Trophoblast cell (in vitro differentiated cells and primary cell): ENCODE measurements around the gene TRPC6.
A peak's percentile ranks its signal among the peaks of the same experiment; 100 is the strongest.

ENCODE experiments used
- DNase-seq, 2 donors: peaks; one replicate each; pipeline ENCODE4 v3.0.0-alpha.2; 2016
- H2AFZ ChIP-seq: 2 replicates; pipeline ENCODE4 v1.6.1; 2013; ENCODE audit warnings: low read length, moderate library complexity, mild to moderate bottlenecking; ENCODE audit not compliant: insufficient read depth, poor library complexity
- H2AK5ac ChIP-seq: 2 replicates; pipeline ENCODE4 v1.6.1; 2013; ENCODE audit warnings: mild to moderate bottlenecking, low read length
- H2BK120ac ChIP-seq: 2 replicates; pipeline ENCODE4 v1.6.1; 2013; ENCODE audit warnings: low read length, mild to moderate bottlenecking, moderate library complexity; ENCODE audit not compliant: insufficient read depth, poor library complexity
- H2BK12ac ChIP-seq: 2 replicates; pipeline ENCODE4 v1.6.1; 2013; ENCODE audit warnings: mild to moderate bottlenecking, low read length, moderate library complexity
- H2BK5ac ChIP-seq: 2 replicates; pipeline ENCODE4 v1.6.1; 2013; ENCODE audit warnings: low read length, low read depth, moderate library complexity, mild to moderate bottlenecking; ENCODE audit not compliant: poor library complexity
- H3K14ac ChIP-seq: 2 replicates; pipeline ENCODE4 v1.6.1; 2013; ENCODE audit warnings: mild to moderate bottlenecking, low read length
- H3K18ac ChIP-seq: 2 replicates; pipeline ENCODE4 v1.6.1; 2013; ENCODE audit warnings: mild to moderate bottlenecking, low read length
- H3K23ac ChIP-seq: 2 replicates; pipeline ENCODE4 v1.6.1; 2013; ENCODE audit warnings: low read length
- H3K27ac ChIP-seq: 2 replicates; pipeline ENCODE4 v1.5.1; 2013; ENCODE audit warnings: low read depth, mild to moderate bottlenecking, inconsistent platforms, low read length, moderate library complexity
- H3K27me3 ChIP-seq: 2 replicates; pipeline ENCODE4 v1.6.1; 2013; ENCODE audit warnings: inconsistent platforms, mild to moderate bottlenecking, low read length, moderate library complexity; ENCODE audit not compliant: insufficient read depth
- H3K36me3 ChIP-seq, 2 experiments: 1 replicate in 1 of 2; 2 replicates in 1 of 2; pipeline ENCODE4 v1.6.1; 2013; ENCODE audit warnings: low read length in 2 of 2, mild to moderate bottlenecking in 2 of 2, moderate library complexity in 1 of 2; ENCODE audit not compliant: insufficient read depth in 2 of 2, control insufficient read depth in 1 of 2
- H3K4ac ChIP-seq: 2 replicates; pipeline ENCODE4 v1.6.1; 2013; ENCODE audit warnings: low read depth, mild to moderate bottlenecking, low read length, moderate library complexity
- H3K4me1 ChIP-seq, 2 experiments: 1 replicate in 1 of 2; 2 replicates in 1 of 2; pipeline ENCODE4 v1.6.1; 2013; ENCODE audit warnings: low read length in 2 of 2, mild to moderate bottlenecking in 2 of 2, moderate library complexity in 1 of 2; ENCODE audit not compliant: insufficient read depth in 2 of 2, control insufficient read depth in 1 of 2
- H3K4me2 ChIP-seq: 2 replicates; pipeline ENCODE4 v1.6.1; 2013; ENCODE audit warnings: inconsistent platforms, mild to moderate bottlenecking, low read length, moderate library complexity
- H3K4me3 ChIP-seq: 2 replicates; pipeline ENCODE4 v1.5.1; 2013; ENCODE audit warnings: mild to moderate bottlenecking, low read depth, low read length, inconsistent platforms
- H3K79me1 ChIP-seq: one replicate; pipeline ENCODE4 v1.6.1; 2013; ENCODE audit warnings: low read length
- H3K79me2 ChIP-seq: 2 replicates; pipeline ENCODE4 v1.6.1; 2013; ENCODE audit warnings: low read length, mild to moderate bottlenecking; ENCODE audit not compliant: control insufficient read depth, insufficient read depth, poor library complexity
- H3K9ac ChIP-seq: 2 replicates; pipeline ENCODE4 v1.6.1; 2013; ENCODE audit warnings: mild to moderate bottlenecking, low read length
- H3K9me3 ChIP-seq: 2 replicates; pipeline ENCODE4 v1.6.1; 2013; ENCODE audit warnings: low read depth, mild to moderate bottlenecking, control low read depth, inconsistent platforms, low read length; ENCODE audit not compliant: insufficient read depth
- H4K12ac ChIP-seq: 2 replicates; pipeline ENCODE4 v1.6.1; 2013; ENCODE audit warnings: low read depth, mild to moderate bottlenecking, low read length, moderate library complexity
- H4K8ac ChIP-seq: 2 replicates; pipeline ENCODE4 v1.6.1; 2013; ENCODE audit warnings: low read depth, mild to moderate bottlenecking, low read length, moderate library complexity
- H4K91ac ChIP-seq: one replicate; pipeline ENCODE4 v1.6.1; 2013; ENCODE audit warnings: low read depth, mild to moderate bottlenecking, low read length, moderate library complexity
- WGBS: extraction: QIAGEN DNeasy Blood & Tissue Kit; methylation state at CpG from one replicate; pipeline ENCODE4 v1.1.7; 2013; ENCODE audit warnings: missing lambda C conversion rate; ENCODE audit not compliant: insufficient read length, insufficient coverage; ENCODE audit errors: extremely low coverage; 5-methylcytosine and 5-hydroxymethylcytosine counted together

The TRPC6 gene

DNA sequence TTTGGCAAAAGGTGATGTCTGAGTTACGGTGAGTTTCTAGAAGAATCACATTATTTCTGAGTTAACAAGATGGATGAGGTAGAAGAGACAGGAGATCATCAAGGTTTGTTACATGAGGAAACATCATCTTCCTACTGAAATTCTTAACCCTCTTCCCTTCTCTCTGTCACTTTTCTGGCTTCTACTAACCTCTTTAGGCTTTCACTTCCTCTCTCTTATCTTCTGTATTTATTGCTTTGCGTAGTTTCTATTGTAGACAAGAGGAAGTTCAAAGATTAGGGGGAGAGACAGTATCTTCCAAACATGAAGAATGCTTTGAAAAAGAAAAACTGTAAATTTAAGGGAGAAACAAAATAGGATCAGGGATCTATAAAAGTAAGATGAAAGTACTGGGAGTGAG, 75.4 kb downstream of the TRPC6 start:
- WGBS, result no CpG with 5 or more reads among the region's 2 CpGs
- no peak overlapping the region for H4K12ac ChIP-seq
- H3K9me3 ChIP-seq, result no peaks in the 10 kb centered on the region
- H4K8ac ChIP-seq, result no peak overlapping the region
- no peak overlapping the region for H2AK5ac ChIP-seq
- H2BK5ac ChIP-seq, result no peak overlapping the region
- H3K4ac ChIP-seq, result no peak overlapping the region
- H3K23ac ChIP-seq, result no peak overlapping the region
- no peak overlapping the region for H3K18ac ChIP-seq
- no peak overlapping the region for H3K14ac ChIP-seq
- H3K27ac ChIP-seq, result no peak overlapping the region
- no peaks in the 10 kb centered on the region for H3K79me1 ChIP-seq
- no peak overlapping the region for H4K91ac ChIP-seq
- H3K27me3 ChIP-seq, result no peaks in the 10 kb centered on the region
- H3K4me2 ChIP-seq, result no peak overlapping the region
- no peaks in the 10 kb centered on the region for H3K4me1 ChIP-seq
- DNase-seq, result no peak
- H2BK12ac ChIP-seq, result no peak overlapping the region
- no peak overlapping the region for H3K4me3 ChIP-seq
- H2AFZ ChIP-seq, result no peak overlapping the region
- H3K79me2 ChIP-seq, result no peaks in the 10 kb centered on the region
- H3K36me3 ChIP-seq, result no peaks in the 10 kb centered on the region
- no peak overlapping the region for H2BK120ac ChIP-seq
- H3K9ac ChIP-seq, result no peak overlapping the region

DNA sequence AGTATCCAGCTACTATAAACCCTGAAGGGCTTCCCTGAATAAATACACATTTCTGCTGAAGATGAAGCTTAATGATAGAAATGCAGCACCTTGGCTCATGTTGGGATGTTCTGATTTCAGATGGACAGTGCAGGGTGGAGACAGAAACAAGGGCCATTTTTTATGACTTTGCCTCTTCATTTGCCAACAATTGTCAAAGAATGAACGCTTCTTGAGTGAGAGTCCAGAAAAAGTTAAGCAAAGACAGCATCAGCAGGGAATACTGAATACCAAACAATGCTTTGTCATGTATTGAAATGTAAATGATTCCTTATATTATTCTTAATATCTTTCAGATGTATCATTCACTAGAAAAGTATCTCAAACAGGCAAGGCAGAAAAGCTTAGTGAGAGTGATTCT, 84.9 kb downstream of the TRPC6 start:
- H3K27ac ChIP-seq, result no peak overlapping the region
- H4K12ac ChIP-seq, result no peak overlapping the region
- H3K9ac ChIP-seq, result no peak overlapping the region
- no peak overlapping the region for H2AFZ ChIP-seq
- no peaks in the 10 kb centered on the region for H3K36me3 ChIP-seq
- no peak overlapping the region for H3K23ac ChIP-seq
- H2AK5ac ChIP-seq, result no peak overlapping the region
- H2BK5ac ChIP-seq, result no peak overlapping the region
- WGBS, result no CpG with 5 or more reads among the region's 1 CpG
- H3K14ac ChIP-seq, result no peak overlapping the region
- no peak for DNase-seq
- no peak overlapping the region for H4K8ac ChIP-seq
- H3K79me1 ChIP-seq, result no peaks in the 10 kb centered on the region
- no peak overlapping the region for H3K4me2 ChIP-seq
- H3K27me3 ChIP-seq, result no peaks in the 10 kb centered on the region
- no peaks in the 10 kb centered on the region for H3K4me1 ChIP-seq
- H3K9me3 ChIP-seq, result no peaks in the 10 kb centered on the region
- no peak overlapping the region for H2BK12ac ChIP-seq
- H3K79me2 ChIP-seq, result no peaks in the 10 kb centered on the region
- no peak overlapping the region for H2BK120ac ChIP-seq
- H4K91ac ChIP-seq, result no peak overlapping the region
- no peak overlapping the region for H3K4ac ChIP-seq
- H3K4me3 ChIP-seq, result no peak overlapping the region
- H3K18ac ChIP-seq, result no peak overlapping the region

- Histone ChIP-seq H4K12ac (no peak overlapping the region), H4K91ac (no peak overlapping the region), H4K8ac (no peak overlapping the region), H3K4me2 (no peak overlapping the region), H2BK120ac (no peak overlapping the region), H3K4ac (no peak overlapping the region), H3K4me1 (no peaks in the 10 kb centered on the region), H2AK5ac (no peak overlapping the region), H3K27me3 (no peaks in the 10 kb centered on the region), H3K27ac (no peak overlapping the region), H3K9me3 (no peaks in the 10 kb centered on the region), H2AFZ (no peak overlapping the region), H2BK12ac (no peak overlapping the region), H3K9ac (no peak overlapping the region), H3K79me2 (no peaks in the 10 kb centered on the region), H3K23ac (no peak overlapping the region), H3K79me1 (no peaks in the 10 kb centered on the region), H3K36me3 (no peaks in the 10 kb centered on the region), H2BK5ac (no peak overlapping the region), H3K18ac (no peak overlapping the region), H3K4me3 (no peak overlapping the region), H3K14ac (no peak overlapping the region)
- no CpG with 5 or more reads among the region's 5 CpGs for WGBS
- peak; percentile 1 to 68 for DNase-seq
These were observed 86.5 kb downstream of the TRPC6 start for GRCh38 chr11:101497291-101497690.

GRCh38 chr11:101487775-101488174, 96.0 kb downstream of the TRPC6 start:
- Histone ChIP-seq H3K4me1 (no peaks in the 10 kb centered on the region), H3K23ac (no peak overlapping the region), H3K9me3 (no peaks in the 10 kb centered on the region), H3K9ac (no peak overlapping the region), H2BK12ac (no peak overlapping the region), H4K91ac (no peak overlapping the region), H3K36me3 (no peaks in the 10 kb centered on the region), H3K14ac (no peak overlapping the region), H3K4ac (no peak overlapping the region), H2AFZ (no peak overlapping the region), H3K79me2 (no peaks in the 10 kb centered on the region), H3K27ac (no peak overlapping the region), H3K4me2 (no peak overlapping the region), H3K79me1 (no peaks in the 10 kb centered on the region), H3K4me3 (no peak overlapping the region), H2BK120ac (no peak overlapping the region), H2BK5ac (no peak overlapping the region), H4K12ac (no peak overlapping the region), H4K8ac (no peak overlapping the region), H3K27me3 (no peaks in the 10 kb centered on the region), H2AK5ac (no peak overlapping the region), H3K18ac (no peak overlapping the region)
- peak in 1 of 2 donors; percentile 25 for DNase-seq
- no CpG with 5 or more reads among the region's 2 CpGs for WGBS
